WTC11 (cell line): ENCODE data around the gene ZNF646. TPM values are rescaled to one million over a fixed set of nuclear protein-coding genes. Genes with fewer than 3 reads are reported as not detected.
A peak's percentile ranks its signal among the peaks of the same experiment; 100 is the strongest.

ENCODE experiments used
- ATAC-seq: fragments of 200-7000 bp; cut with Tn5 transposase; 2 replicates; pipeline ENCODE4 v1.10.0; 2021; ENCODE audit warnings: mild to moderate bottlenecking, moderate library complexity
- CTCF ChIA-PET: fragments of 300-600 bp; sonication (Branson Sonifier 250); formaldehyde crosslinking; loops from one replicate; lab custom pipeline; 2021; ENCODE audit warnings: antibody characterized with exemption; lab: Charles Lee
- POLR2A ChIA-PET: fragments of 350-600 bp; sonication (Branson Sonifier 250); formaldehyde crosslinking; loops from one replicate; lab custom pipeline; 2021; ENCODE audit warnings: antibody characterized with exemption; lab: Charles Lee
- DNase-seq: peaks from one replicate; pipeline ENCODE4 v3.0.0; 2021; ENCODE audit warnings: low spot score
- H3K27ac Mint-ChIP-seq: 2 replicates; pipeline ENCODE4 v1.8.0; 2021; ENCODE audit warnings: mixed read lengths
- H3K27me3 Mint-ChIP-seq: 2 replicates; pipeline ENCODE4 v1.8.0; 2021; ENCODE audit warnings: low read depth, mild to moderate bottlenecking, moderate library complexity, mixed read lengths
- H3K36me3 Mint-ChIP-seq: 2 replicates; pipeline ENCODE4 v1.8.0; 2021; ENCODE audit warnings: mixed read lengths
- H3K4me1 Mint-ChIP-seq: 2 replicates; pipeline ENCODE4 v1.8.0; 2022; ENCODE audit warnings: mixed read lengths
- H3K4me3 Mint-ChIP-seq: 2 replicates; pipeline ENCODE4 v1.8.0; 2021; ENCODE audit warnings: mild to moderate bottlenecking, moderate library complexity, mixed read lengths
- H3K9me3 Mint-ChIP-seq: 2 replicates; pipeline ENCODE4 v1.8.0; 2021; ENCODE audit warnings: mixed read lengths
- CREM ChIP-seq: sonication (generic); formaldehyde crosslinking; IDR thresholded peaks from 2 replicates; pipeline ENCODE4 v1.8.1; 2022; ENCODE audit warnings: mild to moderate bottlenecking, missing genetic modification reagents, moderate library complexity
- CTCF ChIP-seq: fragments of 200-600 bp; IDR thresholded peaks from 2 replicates; pipeline ENCODE4 v1.8.0; 2022; ENCODE audit warnings: antibody characterized with exemption
- EMX1 ChIP-seq: fragments of 250-450 bp; sonication (Bioruptor Pico); IDR thresholded peaks from 2 replicates; pipeline ENCODE4 v1.8.0; 2021; ENCODE audit warnings: mild to moderate bottlenecking
- ERG ChIP-seq: fragments of 250-450 bp; sonication (Bioruptor Pico); IDR thresholded peaks from 2 replicates; pipeline ENCODE4 v1.8.0; 2021; ENCODE audit warnings: mild to moderate bottlenecking
- FOXJ3 ChIP-seq: sonication (generic); formaldehyde crosslinking; IDR thresholded peaks from 2 replicates; pipeline ENCODE4 v1.9.0; 2021; ENCODE audit warnings: missing genetic modification reagents, mild to moderate bottlenecking, borderline replicate concordance
- GABPB1 ChIP-seq: sonication (generic); formaldehyde crosslinking; IDR thresholded peaks from 2 replicates; pipeline ENCODE4 v1.8.1; 2023; ENCODE audit warnings: mild to moderate bottlenecking, missing genetic modification reagents
- GTF2I ChIP-seq: fragments of 250-450 bp; sonication (Bioruptor Pico); conservative IDR thresholded peaks from 2 replicates; pipeline ENCODE4 v1.4.0; 2021; ENCODE audit warnings: mild to moderate bottlenecking
- IRF2 ChIP-seq: sonication (generic); formaldehyde crosslinking; IDR thresholded peaks from 2 replicates; pipeline ENCODE4 v1.8.0; 2022; ENCODE audit warnings: low read depth, missing genetic modification reagents, borderline replicate concordance
- JUN ChIP-seq: sonication (generic); formaldehyde crosslinking; IDR thresholded peaks from 2 replicates; pipeline ENCODE4 v1.8.0; 2023; ENCODE audit warnings: mild to moderate bottlenecking, missing genetic modification reagents
- NFATC4 ChIP-seq: fragments of 250-450 bp; sonication (Bioruptor Pico); IDR thresholded peaks from 2 replicates; pipeline ENCODE4 v1.9.0; 2021; ENCODE audit warnings: mild to moderate bottlenecking
- NR2C2 ChIP-seq: sonication (generic); formaldehyde crosslinking; IDR thresholded peaks from 2 replicates; pipeline ENCODE4 v1.8.0; 2022; ENCODE audit warnings: mild to moderate bottlenecking, missing genetic modification reagents
- SOX15 ChIP-seq: fragments of 250-450 bp; sonication (Bioruptor Pico); IDR thresholded peaks from 2 replicates; pipeline ENCODE4 v1.9.0; 2021; ENCODE audit warnings: mild to moderate bottlenecking
- ZBTB21 ChIP-seq: sonication (generic); formaldehyde crosslinking; IDR thresholded peaks from 2 replicates; pipeline ENCODE4 v1.8.1; 2023; ENCODE audit warnings: mild to moderate bottlenecking, missing genetic modification reagents, borderline replicate concordance
- total RNA-seq: library from RNA; stranded (reverse); gene quantifications from 3 replicates; pipeline ENCODE4 v1.2.3, GENCODE V29; 2021
- TF ChIP-seq, protein P1 (sequence below): fragments of 250-450 bp; sonication (Bioruptor Pico); IDR thresholded peaks from 2 replicates; pipeline ENCODE4 v1.9.0; 2021; ENCODE audit warnings: mild to moderate bottlenecking
- TF ChIP-seq, protein P2 (sequence below): sonication (generic); formaldehyde crosslinking; IDR thresholded peaks from 2 replicates; pipeline ENCODE4 v1.8.0; 2022; ENCODE audit warnings: mild to moderate bottlenecking, missing genetic modification reagents
- TF ChIP-seq, protein P3 (sequence below): fragments of 250-450 bp; sonication (Bioruptor Pico); IDR thresholded peaks from 2 replicates; pipeline ENCODE4 v1.9.0; 2021; ENCODE audit warnings: moderate library complexity, mild to moderate bottlenecking, inconsistent platforms, borderline replicate concordance
- TF ChIP-seq, protein P4 (sequence below): sonication (generic); formaldehyde crosslinking; IDR thresholded peaks from 2 replicates; pipeline ENCODE4 v1.8.1; 2022; ENCODE audit warnings: low read depth, mild to moderate bottlenecking, moderate library complexity, missing genetic modification reagents, borderline replicate concordance
- TF ChIP-seq, protein P5 (sequence below): sonication (generic); formaldehyde crosslinking; IDR thresholded peaks from 2 replicates; pipeline ENCODE4 v1.8.1; 2022; ENCODE audit warnings: mild to moderate bottlenecking, moderate library complexity, missing genetic modification reagents

The ZNF646 gene
- total RNA-seq, 1 experiment from 2014 or later, result 29.3 TPM

DNA sequence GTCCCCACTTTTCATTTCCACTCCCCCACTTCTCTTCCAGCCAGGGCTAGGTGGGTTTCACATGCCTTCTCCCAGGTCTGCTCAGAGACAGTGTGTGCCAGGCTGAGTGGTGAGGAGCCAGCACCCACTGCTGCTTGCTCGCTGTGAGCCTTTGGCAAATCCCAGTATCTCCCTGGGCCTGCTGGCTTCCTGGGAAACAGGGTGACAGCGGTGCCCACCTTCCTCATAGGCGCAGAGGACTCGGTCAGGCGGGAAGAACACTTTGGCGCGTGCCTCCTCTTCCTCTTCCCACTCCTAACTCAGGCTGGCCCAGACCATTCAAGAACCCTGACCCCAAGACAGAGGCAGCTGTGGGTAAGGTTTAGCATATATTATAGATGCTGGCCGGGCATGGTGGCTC is 15.0 kb downstream of the ZNF646 start (continued):
- TF ChIP-seq, protein P1, sequence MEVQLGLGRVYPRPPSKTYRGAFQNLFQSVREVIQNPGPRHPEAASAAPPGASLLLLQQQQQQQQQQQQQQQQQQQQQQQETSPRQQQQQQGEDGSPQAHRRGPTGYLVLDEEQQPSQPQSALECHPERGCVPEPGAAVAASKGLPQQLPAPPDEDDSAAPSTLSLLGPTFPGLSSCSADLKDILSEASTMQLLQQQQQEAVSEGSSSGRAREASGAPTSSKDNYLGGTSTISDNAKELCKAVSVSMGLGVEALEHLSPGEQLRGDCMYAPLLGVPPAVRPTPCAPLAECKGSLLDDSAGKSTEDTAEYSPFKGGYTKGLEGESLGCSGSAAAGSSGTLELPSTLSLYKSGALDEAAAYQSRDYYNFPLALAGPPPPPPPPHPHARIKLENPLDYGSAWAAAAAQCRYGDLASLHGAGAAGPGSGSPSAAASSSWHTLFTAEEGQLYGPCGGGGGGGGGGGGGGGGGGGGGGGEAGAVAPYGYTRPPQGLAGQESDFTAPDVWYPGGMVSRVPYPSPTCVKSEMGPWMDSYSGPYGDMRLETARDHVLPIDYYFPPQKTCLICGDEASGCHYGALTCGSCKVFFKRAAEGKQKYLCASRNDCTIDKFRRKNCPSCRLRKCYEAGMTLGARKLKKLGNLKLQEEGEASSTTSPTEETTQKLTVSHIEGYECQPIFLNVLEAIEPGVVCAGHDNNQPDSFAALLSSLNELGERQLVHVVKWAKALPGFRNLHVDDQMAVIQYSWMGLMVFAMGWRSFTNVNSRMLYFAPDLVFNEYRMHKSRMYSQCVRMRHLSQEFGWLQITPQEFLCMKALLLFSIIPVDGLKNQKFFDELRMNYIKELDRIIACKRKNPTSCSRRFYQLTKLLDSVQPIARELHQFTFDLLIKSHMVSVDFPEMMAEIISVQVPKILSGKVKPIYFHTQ (CRISPR knock-in tag), result no peak

DNA sequence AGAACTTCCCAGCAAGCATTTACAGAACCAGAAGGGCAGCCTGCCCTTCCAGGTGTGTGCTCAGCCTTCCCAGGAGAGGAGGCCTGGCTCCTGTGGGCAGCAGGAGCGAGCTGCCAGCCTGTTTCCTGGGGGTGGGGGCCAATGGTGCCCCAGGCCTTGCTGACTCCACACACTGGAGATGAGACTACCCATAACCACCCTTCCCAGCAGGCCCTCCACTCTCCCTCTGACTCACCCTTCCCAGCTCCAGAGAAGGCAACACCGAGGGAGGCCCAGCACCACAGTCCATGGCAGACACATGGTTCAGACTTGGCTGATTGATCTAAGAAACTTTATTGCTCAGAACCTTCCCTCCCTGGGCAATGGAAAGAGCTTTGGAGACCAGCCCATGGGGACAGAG is 16.3 kb downstream of the ZNF646 start:
- peaks cover 11% of the 10 kb centered on the region for H3K4me1 Mint-ChIP-seq
- ATAC-seq (no peak), DNase-seq (no peak)
- H3K27ac Mint-ChIP-seq, result no peak overlapping the region
- POLR2A ChIA-PET, result no interaction called here
- no peak overlapping the region for H3K4me3 Mint-ChIP-seq
- CTCF ChIA-PET, result no interaction called here
- H3K27me3 Mint-ChIP-seq, result no peaks in the 10 kb centered on the region
- peaks cover 12% of the 10 kb centered on the region for H3K36me3 Mint-ChIP-seq
- TF ChIP-seq FOXJ3 (CRISPR knock-in tag) (no peak), SOX15 (no peak), JUN (CRISPR knock-in tag) (no peak), GABPB1 (CRISPR knock-in tag) (no peak), NR2C2 (CRISPR knock-in tag) (no peak), CREM (no peak), ERG (CRISPR knock-in tag) (no peak)
- TF ChIP-seq, protein P2, sequence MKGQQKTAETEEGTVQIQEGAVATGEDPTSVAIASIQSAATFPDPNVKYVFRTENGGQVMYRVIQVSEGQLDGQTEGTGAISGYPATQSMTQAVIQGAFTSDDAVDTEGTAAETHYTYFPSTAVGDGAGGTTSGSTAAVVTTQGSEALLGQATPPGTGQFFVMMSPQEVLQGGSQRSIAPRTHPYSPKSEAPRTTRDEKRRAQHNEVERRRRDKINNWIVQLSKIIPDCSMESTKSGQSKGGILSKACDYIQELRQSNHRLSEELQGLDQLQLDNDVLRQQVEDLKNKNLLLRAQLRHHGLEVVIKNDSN, result no peak
- TF ChIP-seq, protein P3, sequence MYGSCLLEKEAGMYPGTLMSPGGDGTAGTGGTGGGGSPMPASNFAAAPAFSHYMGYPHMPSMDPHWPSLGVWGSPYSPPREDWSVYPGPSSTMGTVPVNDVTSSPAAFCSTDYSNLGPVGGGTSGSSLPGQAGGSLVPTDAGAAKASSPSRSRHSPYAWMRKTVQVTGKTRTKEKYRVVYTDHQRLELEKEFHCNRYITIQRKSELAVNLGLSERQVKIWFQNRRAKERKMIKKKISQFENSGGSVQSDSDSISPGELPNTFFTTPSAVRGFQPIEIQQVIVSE (CRISPR knock-in tag), result no peak
- TF ChIP-seq, protein P4, sequence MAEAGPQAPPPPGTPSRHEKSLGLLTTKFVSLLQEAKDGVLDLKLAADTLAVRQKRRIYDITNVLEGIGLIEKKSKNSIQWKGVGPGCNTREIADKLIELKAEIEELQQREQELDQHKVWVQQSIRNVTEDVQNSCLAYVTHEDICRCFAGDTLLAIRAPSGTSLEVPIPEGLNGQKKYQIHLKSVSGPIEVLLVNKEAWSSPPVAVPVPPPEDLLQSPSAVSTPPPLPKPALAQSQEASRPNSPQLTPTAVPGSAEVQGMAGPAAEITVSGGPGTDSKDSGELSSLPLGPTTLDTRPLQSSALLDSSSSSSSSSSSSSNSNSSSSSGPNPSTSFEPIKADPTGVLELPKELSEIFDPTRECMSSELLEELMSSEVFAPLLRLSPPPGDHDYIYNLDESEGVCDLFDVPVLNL (CRISPR knock-in tag), result no peak
- TF ChIP-seq, protein P5, sequence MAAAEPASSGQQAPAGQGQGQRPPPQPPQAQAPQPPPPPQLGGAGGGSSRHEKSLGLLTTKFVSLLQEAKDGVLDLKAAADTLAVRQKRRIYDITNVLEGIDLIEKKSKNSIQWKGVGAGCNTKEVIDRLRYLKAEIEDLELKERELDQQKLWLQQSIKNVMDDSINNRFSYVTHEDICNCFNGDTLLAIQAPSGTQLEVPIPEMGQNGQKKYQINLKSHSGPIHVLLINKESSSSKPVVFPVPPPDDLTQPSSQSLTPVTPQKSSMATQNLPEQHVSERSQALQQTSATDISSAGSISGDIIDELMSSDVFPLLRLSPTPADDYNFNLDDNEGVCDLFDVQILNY, result no peak
- 0 out of 2 replicates have a peak, but pooled peaks cover 2% of the 10 kb centered on the region for H3K9me3 Mint-ChIP-seq

DNA sequence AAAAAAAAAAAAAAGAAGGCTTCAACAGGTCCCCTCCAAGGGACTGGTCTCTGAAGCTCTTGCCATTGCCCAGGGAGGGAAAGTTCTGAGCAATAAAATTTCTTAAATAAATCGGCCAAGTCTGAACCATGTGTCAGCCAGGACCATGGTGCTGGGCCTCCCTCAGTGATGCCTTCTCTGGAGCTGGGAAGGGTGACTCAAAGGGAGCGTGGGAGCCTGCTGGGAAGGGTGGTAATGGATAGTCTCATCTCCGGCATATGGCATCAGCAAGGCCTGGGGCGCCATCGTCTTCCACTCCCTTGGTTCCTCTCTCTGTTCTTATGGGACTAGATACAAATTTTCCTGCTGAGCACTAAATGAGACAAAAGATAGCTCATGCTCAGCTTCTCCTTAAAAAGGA is 18.1 kb downstream of the ZNF646 start:
- TF ChIP-seq JUN (CRISPR knock-in tag) (no peak), CTCF (no peak), EMX1 (no peak), ZBTB21 (CRISPR knock-in tag) (no peak), SOX15 (no peak), GTF2I (CRISPR knock-in tag) (no peak), NFATC4 (CRISPR knock-in tag) (no peak), IRF2 (CRISPR knock-in tag) (no peak)
- TF ChIP-seq, protein P4 (CRISPR knock-in tag), result no peak
- TF ChIP-seq, all 79 proteins: peak for 0
- no peak overlapping the region for H3K27ac Mint-ChIP-seq
- no peak for ATAC-seq

More for the DNA sequence above, 18.1 kb downstream of the ZNF646 start:
- ChIA-PET CTCF (interaction anchor here (0.7 to 3.2 kb wide), 8 partner anchors 19 to 368 kb away, joined by 3 to 24 read pairs (median 3); partner anchors contain the start of genes HSD3B7, KAT8, ZNF646 and ZNF668), POLR2A (interaction anchor here (0.7 to 1.6 kb wide), 3 partner anchors 18 to 108 kb away, joined by 3 to 4 read pairs (median 4); partner anchors contain the start of genes KAT8, ZNF646 and ZNF668)
- Mint-ChIP-seq H3K4me3 (peak overlapping the region; percentile 41; the same call in 1 of the 2 replicates), H3K27me3 (no peaks in the 10 kb centered on the region), H3K36me3 (peaks cover 12% of the 10 kb centered on the region), H3K9me3 (0 out of 2 replicates have a peak, but pooled peaks cover 4% of the 10 kb centered on the region), H3K4me1 (peaks cover 14% of the 10 kb centered on the region)
- no peak for DNase-seq
